Measurements from ENCODE around the gene SNX27. TPM values are rescaled to one million over a fixed set of nuclear protein-coding genes. Genes with fewer than 3 reads are reported as not detected.

The SNX27 gene
- total RNA-seq, 1 donor from 2014 or later, result 40.7 TPM

DNA sequence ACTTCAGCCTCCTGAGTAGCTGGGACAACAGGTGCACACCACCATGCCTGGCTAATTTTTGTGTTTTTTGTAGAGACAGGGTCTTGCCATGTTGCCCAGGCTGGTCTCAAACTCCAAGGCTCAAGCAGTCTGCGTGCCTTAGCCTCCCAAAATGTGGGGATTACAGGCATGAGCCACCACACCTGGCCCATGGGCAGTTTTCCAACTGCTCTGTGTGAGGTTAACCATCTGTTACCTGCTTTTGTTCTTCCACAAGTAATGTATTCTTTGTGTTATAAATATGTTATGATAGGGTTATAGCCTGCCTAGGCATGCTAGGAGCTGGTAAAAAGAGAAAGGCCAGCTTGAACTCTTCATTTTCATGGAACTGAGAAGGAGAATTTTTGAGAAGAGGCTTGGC is 41.0 kb upstream of the SNX27 start:
- TF ChIP-seq, protein P1, sequence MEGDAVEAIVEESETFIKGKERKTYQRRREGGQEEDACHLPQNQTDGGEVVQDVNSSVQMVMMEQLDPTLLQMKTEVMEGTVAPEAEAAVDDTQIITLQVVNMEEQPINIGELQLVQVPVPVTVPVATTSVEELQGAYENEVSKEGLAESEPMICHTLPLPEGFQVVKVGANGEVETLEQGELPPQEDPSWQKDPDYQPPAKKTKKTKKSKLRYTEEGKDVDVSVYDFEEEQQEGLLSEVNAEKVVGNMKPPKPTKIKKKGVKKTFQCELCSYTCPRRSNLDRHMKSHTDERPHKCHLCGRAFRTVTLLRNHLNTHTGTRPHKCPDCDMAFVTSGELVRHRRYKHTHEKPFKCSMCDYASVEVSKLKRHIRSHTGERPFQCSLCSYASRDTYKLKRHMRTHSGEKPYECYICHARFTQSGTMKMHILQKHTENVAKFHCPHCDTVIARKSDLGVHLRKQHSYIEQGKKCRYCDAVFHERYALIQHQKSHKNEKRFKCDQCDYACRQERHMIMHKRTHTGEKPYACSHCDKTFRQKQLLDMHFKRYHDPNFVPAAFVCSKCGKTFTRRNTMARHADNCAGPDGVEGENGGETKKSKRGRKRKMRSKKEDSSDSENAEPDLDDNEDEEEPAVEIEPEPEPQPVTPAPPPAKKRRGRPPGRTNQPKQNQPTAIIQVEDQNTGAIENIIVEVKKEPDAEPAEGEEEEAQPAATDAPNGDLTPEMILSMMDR (conservative IDR thresholded peaks at IDR 0.05), result no peak
- H3K27me3 Mint-ChIP-seq, result no peaks in the 10 kb centered on the region
- no peaks in the 10 kb centered on the region for H3K9me3 Mint-ChIP-seq

DNA sequence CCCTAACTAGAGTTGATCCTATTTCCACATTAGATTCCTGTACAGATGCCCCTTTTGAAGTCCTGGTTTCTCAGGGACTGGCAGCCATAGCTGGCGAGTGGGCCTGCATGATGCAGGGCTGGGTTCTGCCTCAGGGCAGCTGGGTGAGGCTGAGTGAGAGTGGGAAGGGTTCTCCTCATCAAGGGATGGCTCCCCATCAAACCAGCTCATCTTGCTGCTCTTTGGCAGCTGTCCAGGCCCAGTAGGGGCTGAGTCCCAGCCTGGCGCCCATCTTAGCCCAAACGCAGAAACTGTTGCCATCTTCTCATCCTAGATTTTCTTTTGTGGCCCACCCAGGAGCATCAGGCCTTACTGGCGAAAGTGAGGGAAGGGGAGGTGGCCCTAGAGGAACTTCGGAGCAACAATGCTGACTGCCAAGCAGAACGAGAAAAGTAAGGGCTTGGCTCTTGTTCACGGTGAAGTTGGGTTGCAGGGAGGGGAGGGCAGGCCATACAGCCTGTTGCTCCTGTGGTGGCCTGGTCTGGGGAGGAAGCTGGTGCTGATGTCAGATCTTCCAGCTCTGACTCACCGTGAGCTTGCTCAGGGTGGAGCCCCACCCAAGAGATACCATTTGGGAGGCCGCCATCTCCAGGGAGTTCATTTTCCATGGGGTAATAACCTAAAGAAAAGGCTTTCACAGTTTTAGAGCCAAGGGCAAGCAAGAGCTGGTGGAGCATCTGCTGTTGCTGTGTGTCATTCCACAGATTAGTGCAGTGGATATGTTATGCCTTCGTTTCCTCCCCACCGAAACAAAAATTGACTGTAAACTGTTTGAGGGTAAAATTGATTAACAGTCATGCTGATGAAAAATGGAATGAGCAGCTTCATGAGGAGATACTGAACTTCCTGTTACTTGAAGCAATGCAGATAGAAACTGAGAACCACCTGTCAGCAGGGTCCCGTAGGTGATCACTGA is 37.0 kb upstream of the SNX27 start:
- no peaks in the 10 kb centered on the region for H3K9me3 Mint-ChIP-seq
- peaks cover 32% of the 10 kb centered on the region for H3K36me3 Mint-ChIP-seq
- H3K4me3 Mint-ChIP-seq, result no peak overlapping the region
- no peaks in the 10 kb centered on the region for H3K27me3 Mint-ChIP-seq
- DNase-seq (ENCODE audit: extremely low spot score, unreplicated experiment), result no peak
- TF ChIP-seq, protein P1 (conservative IDR thresholded peaks at IDR 0.05), result no peak
- peak overlapping the region; percentile 83 for H3K27ac Mint-ChIP-seq
- peaks cover 6% of the 10 kb centered on the region for H3K4me1 Mint-ChIP-seq (ENCODE audit: unreplicated experiment)

More for the DNA sequence above, 41.0 kb upstream of the SNX27 start:
- DNase-seq (ENCODE audit: extremely low spot score, unreplicated experiment), result no peak
- Mint-ChIP-seq H3K4me3 (no peak overlapping the region), H3K4me1 (ENCODE audit: unreplicated experiment) (peaks cover 12% of the 10 kb centered on the region), H3K36me3 (peaks cover 37% of the 10 kb centered on the region), H3K27ac (no peak overlapping the region)

DNA sequence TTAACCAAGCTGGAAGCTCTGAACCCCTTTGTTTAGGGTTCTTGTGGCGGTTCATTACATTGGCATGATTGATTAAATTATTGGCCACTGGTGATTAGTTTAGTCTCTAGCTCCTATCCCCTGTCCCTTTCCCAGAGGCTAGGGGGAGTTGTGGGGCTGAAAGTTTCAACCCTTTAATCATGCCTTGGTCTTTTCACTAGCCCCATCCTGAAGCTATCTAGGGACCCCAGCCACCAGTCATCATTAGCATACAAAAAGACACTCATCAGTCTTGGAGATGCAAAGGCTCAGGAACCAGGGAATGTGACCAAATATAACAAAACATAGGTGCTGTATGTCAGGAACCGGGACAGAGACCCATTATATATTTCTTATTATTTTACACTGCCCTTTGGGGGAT is 34.7 kb upstream of the SNX27 start:
- Mint-ChIP-seq H3K27ac (no peak overlapping the region), H3K4me1 (ENCODE audit: unreplicated experiment) (peaks cover 6% of the 10 kb centered on the region), H3K9me3 (no peaks in the 10 kb centered on the region), H3K4me3 (no peak overlapping the region), H3K27me3 (no peaks in the 10 kb centered on the region), H3K36me3 (peaks cover 39% of the 10 kb centered on the region)
- DNase-seq (ENCODE audit: extremely low spot score, unreplicated experiment), result no peak
- TF ChIP-seq, protein P1 (conservative IDR thresholded peaks at IDR 0.05), result no peak

DNA sequence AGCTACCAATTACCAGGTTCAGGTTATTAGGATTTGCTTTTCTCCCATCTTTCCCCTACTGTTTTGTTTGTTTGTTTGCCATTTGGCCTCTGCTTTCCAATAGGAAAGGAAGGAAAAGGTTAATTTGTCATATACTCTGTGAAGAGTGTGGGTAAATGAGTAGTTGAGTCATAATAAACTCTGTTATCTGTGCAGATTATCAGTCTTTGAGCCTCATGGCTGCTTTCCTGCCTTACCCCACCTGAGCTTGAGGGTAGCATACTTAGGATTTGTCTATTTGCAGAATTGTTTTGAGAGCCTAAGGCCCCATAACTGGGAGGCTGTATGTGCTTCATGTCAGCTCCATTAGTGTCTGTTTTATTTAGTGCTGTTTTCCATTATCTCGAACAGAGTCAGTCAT is 32.9 kb upstream of the SNX27 start:
- no peak overlapping the region for H3K27ac Mint-ChIP-seq
- TF ChIP-seq, protein P1 (conservative IDR thresholded peaks at IDR 0.05), result no peak
- no peaks in the 10 kb centered on the region for H3K9me3 Mint-ChIP-seq
- peaks cover 1% of the 10 kb centered on the region for H3K4me1 Mint-ChIP-seq (ENCODE audit: unreplicated experiment)
- no peaks in the 10 kb centered on the region for H3K27me3 Mint-ChIP-seq
- peaks cover 34% of the 10 kb centered on the region for H3K36me3 Mint-ChIP-seq
- no peak for DNase-seq (ENCODE audit: extremely low spot score, unreplicated experiment)
- H3K4me3 Mint-ChIP-seq, result no peak overlapping the region

DNA sequence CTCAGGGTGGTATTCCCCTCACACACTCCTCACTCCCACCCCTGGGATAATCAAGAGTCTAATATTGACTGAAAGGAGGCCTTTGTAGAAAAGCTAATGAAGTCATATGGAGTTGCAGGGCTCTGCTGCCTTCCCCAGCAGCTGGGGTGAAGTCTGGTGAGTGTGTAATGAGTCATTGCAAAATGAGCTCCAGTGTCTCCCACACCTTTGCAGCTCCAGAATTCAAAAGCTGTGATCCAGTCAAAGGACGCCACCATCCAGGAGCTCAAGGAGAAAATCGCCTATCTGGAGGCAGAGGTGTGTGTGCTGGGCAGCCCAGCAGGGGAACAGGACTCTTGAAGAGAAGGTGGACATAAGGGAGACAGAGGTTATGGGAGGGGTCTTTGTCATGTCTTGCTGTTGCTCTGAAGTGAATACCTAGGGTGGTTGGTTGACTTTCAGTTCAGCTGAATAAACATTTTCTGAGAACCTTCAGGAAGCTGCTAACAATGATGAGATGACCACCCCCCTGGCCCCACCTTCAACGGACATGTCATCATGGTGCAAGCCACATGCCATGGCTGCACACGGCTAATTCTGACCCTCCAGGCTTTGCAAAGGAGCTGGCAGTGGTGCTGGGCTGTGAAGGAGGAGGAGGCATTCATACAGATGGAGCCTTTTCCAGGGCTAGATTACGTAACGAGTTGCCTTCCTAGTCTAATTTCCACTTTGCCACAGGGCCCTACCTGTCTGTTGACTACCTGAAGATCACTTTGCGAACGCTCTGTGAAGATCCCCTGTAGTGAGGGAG is 32.2 kb upstream of the SNX27 start:
- H3K27me3 Mint-ChIP-seq, result no peaks in the 10 kb centered on the region
- no peak for DNase-seq (ENCODE audit: extremely low spot score, unreplicated experiment)
- TF ChIP-seq, protein P1 (conservative IDR thresholded peaks at IDR 0.05), result no peak
- H3K36me3 Mint-ChIP-seq, result peaks cover 27% of the 10 kb centered on the region
- no peaks in the 10 kb centered on the region for H3K9me3 Mint-ChIP-seq
- peak overlapping the region; percentile 66 for H3K27ac Mint-ChIP-seq
- peaks cover 8% of the 10 kb centered on the region for H3K4me1 Mint-ChIP-seq (ENCODE audit: unreplicated experiment)
- H3K4me3 Mint-ChIP-seq, result no peak overlapping the region

Data from type B pancreatic cell (in vitro differentiated cells).